ENCODE measurements around the gene RTL1.

RTL1 gene

GRCh38 chr14:100864960-100865681, 38.4 kb downstream of the RTL1 start:
- no peak for DNase-seq

DNA sequence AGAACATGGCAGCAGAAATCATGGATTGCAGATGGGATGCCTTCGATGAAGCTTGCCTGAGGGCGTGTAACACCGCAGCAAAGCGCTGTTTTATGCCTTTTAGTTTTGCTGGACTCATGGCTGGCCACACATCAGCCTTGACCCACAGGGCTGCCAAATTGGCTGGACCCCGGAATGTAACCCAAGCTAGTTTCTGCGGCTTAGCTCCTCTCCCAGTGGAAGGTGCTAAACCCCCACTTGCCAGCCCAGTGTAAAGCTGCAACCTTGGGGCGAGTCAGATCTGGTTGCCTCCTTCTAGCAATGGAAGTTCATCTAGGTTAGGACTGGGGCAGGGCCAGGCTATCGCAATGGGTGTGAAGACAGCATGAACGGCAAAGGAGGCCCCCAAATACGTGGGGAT, 39.3 kb downstream of the RTL1 start:
- no peak for DNase-seq

DNA sequence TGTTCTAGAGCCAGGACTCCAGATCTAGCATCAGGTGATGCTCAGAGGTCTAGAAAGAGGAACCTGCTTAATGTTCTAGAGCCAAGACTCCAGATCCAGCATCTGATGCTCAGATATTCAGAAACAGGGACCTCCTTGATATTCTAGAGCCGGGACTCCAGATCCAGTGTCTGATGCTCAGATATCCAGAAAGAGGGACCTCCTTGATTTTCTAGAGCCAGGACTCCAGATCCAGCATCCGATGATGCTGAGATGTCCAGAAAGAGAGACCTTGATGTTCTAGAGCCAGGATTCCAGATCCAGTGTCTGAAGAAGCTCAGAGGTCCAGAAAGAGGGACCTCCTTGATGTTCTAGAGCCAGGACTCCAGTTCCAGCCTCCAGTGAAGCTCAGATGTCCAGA, 40.7 kb downstream of the RTL1 start:
- DNase-seq: no peak

- DNase-seq: no peak
These were observed 41.2 kb downstream of the RTL1 start for GRCh38 chr14:100862277-100862676.

DNA sequence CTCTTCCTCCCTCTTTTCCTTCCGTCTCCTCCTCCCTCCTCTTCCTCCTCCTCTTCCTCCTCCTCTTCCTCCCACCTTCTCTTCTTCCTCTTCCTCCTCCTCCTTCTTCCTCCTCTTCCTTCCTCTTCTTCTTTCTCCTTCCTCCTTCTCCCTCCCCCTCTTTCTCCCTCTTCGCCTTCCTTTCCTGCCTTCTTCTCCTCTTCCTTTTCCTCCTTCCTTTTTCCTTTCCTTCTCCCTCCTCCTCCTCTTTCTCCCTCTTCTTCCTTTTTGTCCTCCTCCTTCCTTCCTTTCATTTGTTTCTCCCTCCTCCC, 41.6 kb downstream of the RTL1 start:
- no peak for DNase-seq

GRCh38 chr14:100861188-100861936, 42.2 kb downstream of the RTL1 start:
- no peak for DNase-seq

DNA sequence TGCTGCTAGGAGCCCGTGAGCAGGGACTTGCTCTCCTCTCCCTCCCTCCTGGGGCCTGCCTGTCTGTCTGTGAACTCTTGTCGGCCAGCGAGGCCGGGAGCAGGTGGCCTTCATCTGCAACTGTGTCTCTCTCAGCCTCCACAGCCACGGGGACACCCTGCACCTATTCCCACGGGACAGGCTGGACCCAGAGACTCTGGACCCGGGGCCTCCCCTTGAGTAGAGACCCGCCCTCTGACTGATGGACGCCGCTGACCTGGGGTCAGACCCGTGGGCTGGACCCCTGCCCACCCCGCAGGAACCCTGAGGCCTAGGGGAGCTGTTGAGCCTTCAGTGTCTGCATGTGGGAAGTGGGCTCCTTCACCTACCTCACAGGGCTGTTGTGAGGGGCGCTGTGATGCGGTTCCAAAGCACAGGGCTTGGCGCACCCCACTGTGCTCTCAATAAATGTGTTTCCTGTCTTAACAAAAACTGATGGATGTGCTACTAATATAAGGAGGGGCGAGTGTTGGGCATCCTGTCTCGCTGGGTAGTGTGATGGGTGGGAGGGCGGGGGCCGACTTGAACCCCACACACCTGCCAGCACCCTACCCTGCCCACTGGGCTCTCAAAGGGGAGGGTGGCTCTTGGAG, 42.9 kb downstream of the RTL1 start:
- no peak for DNase-seq

DNA sequence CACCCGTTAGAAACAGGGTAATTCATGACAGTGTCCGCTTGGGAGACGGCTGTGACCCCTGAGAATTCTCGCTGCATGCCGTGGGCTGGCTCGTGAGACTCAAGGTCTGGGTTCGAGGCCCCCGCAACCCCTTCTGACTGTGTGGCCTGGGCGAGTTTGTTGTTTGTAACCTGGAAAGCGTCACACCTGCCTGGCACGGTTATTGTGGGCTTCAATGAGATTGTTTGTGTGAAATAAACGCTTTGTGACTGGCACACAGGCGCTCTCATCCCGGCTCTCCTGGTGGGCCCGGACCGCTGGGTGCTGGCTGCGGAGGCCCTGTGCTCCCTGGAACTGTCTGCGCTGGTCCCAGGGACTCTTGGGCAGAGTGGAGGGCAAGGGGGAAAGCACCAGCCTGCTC, 43.7 kb downstream of the RTL1 start:
- no peak for DNase-seq

DNA sequence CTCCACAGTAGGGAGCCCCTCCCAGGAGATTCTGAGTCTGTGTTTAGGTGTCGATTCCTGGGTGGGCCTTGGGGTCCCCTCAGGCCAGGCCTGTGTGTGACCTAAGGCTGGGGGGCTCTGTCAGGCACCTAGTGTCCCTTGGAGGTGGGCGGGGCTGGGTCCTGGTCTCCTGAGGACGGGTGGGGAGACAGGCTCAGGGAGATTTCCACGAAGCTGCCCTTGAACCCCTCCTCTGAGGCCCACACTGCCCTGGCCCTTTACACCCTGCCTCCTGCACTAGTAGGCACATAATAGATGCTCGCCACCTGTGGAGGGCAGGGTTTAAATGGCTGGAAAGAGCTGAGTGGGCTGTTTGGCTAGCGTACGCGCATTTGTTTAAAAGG, 44.7 kb downstream of the RTL1 start:
- no peak for DNase-seq

DNA sequence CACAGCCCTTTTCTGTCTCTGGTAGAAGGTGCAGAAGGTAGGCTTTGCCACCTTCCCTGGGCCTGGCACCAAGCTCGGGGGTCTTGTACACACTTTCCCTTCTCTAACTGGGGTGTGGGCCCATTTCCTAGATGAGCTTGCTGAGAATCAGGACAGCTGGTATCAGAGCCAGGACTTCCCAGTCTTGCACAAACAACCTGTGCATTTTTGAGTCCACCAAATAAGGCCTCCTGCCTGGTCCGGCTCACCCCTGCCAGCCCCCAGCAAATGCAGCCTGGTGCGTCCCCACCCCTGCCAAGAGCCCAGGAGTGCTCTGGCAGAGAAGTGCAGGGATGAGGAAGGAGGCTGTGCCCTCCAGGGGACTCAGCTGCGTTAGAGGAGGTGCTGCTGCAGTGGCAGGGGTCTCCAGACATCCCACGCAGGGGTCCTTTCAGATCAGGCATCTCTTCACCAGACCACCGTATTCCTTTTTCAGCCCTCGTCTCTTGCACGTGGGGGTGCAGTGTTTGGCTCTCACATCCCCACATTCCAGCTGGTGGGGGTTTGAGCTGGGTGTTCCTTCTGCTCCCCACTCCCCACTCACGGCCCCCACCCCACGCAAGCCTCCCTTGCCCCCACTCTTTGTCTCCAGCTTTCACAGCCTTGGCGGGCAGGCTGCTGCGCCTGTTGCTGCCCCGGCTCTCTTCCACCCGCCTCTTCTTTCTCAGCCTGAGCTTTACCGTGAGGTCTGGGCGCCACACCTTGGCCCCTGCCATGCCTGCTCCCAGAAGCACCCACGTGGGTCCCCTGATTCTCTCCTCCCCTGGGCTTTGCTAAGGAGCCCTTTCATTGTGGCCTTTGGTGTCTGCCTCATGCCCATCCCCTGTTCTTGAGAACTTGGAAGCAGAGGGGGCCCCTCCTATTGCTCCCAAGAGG, 45.3 kb downstream of the RTL1 start:
- no peak for DNase-seq

- DNase-seq: no peak
These were observed 46.1 kb downstream of the RTL1 start for GRCh38 chr14:100857233-100857922.

- DNase-seq: no peak
These were observed 47.2 kb downstream of the RTL1 start for GRCh38 chr14:100856056-100856950.

DNA sequence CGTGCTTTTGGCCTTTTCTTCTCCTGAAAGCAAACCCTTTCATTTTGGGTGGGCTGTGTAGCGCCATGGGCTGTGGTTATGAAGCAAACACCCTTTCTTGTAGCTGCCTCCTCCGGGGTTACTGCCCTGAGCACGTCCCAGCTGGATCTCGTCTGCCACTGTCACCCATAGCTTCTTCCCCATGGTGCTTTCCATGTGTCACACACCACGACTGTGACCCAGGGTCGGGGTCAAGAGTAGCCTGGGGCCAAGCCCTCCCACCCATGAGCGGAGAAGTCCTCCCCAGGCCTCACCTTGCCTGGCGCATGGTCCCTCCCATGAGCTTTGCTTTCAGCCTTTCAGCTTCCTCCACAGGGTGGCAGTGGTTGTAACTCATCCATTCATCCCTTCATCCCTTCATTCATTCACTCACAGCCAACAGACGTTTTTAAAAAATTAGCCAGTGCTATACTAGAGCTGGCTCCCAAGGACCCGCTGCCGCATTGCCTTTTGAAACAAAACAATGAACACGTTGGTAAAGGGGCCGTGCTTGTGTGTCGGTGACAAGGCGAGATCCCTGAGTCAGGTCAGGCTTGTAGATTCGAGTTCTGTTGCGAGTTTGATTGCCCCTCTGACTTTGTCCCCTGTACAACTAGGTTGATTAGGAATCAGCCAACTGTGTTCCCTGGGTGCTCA, 48.1 kb downstream of the RTL1 start:
- no peak for DNase-seq

- DNase-seq: no peak
These were observed 49.1 kb downstream of the RTL1 start for GRCh38 chr14:100854435-100854834.

DNA sequence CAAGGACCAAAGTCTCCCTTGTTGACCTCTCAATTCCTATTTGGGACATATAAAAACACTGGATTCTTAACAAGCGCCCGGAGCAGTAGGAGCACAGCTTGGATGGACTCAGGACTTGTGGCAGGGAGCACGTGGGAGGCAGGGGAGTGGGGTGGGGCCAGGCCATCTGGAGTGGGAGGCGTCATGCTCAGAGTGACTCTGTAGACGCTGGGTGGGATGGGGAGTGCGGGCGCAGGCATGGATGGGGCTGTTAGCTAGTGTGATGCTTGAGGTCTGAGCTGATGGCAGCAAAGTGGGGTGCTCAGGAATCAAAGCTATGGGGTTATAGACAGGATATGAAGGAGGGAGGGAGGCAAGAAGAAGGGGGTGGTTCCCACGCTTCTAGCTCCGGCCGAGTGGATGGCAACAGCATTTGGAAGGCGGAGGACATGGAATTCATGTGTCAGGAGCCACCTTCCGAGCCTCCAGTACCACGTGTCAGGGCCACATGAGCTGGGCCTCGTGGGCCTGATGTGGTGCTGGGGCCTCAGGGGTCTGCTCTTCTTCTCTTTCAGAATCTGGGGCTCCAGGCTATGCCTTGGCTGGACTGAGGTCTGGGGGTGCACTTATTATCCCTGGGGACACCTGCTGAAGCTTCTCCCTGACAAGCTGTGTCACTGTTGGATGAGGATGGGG, 51.4 kb downstream of the RTL1 start:
- DNase-seq: no peak

GRCh38 chr14:100851586-100851916, 52.0 kb downstream of the RTL1 start:
- DNase-seq: no peak

DNA sequence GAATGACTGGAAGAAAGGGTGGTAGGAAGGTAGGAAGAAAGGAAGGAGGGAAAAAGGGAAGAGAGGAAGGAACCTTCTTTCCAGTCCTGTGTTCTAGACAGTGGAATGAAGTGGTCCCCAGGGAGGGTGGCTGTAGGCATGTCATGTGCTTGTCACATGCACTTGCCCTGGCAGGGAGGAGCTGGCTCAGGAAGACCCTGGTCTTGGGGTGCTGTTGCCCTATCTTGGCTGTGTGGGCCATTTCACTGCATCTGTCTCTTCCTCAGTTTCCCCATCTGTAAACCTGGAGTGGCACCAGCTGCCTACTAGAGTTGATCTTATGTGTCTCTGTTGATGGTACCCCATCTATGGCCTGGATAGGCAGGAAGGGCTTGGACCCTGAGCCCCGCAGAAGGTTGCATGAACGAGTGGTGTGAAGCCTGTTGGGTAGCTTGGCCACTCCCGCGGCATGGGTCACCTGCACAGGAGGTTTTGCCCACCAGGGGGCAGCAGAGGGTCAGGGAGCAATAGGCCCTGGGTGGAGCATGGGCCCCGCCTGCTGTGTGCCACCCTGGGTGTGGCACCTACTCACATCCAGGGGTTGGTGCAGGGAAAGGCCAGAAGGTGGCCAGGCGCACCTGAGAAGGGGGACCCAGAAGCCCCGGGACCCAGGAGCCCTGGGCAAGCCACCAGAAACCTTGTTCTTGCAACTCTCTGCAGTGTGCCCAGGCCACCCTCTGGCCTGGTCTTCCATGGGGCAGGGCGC, 52.5 kb downstream of the RTL1 start:
- DNase-seq: no peak

DNA sequence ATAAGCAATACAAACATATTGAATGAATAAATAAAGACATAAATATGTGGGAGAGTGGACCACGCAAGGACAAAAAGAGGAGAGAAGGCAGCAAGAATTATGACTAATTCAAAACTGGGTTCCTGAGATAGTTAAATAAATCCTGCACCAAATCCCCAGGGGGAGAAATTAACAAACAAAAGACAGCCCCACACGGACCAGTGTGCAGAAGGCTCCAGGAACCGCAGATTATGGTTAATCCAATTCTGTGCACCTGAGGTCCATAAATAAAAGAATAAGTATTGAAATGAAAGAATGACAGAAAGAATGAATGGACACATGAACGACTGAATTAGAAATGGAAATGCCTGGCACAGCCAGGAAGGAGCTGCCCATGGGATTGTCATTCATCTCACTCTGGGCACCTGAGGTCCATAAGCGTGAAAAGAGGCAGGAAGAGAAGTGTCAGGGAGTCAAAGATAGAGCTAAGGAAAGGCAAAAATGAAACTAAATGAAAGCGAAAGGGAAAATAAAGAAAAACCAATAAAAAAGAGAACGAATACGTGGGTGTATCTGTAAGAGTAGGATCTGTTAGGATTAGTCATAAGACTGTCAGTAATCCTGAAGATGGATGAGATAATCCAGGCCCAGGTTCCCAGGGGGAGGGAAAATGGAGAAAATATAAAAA, 54.3 kb downstream of the RTL1 start:
- DNase-seq: no peak

DNA sequence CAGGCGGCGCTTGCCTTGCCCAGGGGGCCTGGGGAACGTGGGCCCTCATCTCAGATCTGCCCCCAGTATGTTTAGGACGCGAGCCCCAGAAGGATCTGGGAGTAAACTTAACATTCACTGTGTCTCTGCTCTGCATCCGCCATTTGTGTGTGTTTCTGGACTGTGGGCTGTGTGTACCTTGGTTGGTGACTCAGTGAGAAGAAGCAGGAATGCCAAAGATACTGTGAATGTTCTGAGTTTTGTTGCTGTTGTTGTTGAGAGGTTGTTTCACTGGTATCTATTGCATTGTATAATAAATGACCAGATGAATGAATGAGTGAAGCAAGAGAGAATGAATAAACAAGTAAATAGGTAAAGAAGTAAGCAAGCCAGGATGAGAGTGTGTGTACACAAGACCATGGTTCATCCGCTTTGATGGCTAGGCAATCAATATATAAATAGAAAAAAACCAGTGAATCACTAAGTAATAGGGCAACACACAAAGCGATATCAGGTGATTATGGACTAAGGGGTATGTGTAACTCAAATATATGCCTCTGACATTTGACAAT, 57.1 kb downstream of the RTL1 start:
- DNase-seq: no peak

All from fibroblast of skin of abdomen (primary cell).